Testis (tissue), 3 donors: ENCODE data around the gene BOD1L1. TPM values are rescaled to one million over a fixed set of nuclear protein-coding genes. Genes with fewer than 3 reads are reported as not detected.

ENCODE experiments used
- DNase-seq: peaks from one replicate; pipeline ENCODE4 v3.0.0-alpha.2; 2019
- H3K27ac ChIP-seq, 2 donors: fragments of 200-600 bp; sonication (generic); one replicate each; pipeline ENCODE4 v1.5.1; 2019
- H3K27me3 ChIP-seq: fragments of 200-600 bp; sonication (generic); one replicate; pipeline ENCODE4 v1.5.1; 2019
- H3K36me3 ChIP-seq: fragments of 200-600 bp; sonication (generic); one replicate; pipeline ENCODE4 v1.5.1; 2017; ENCODE audit warnings: low read depth; ENCODE audit errors: missing control alignments
- H3K4me1 ChIP-seq: fragments of 200-600 bp; sonication (generic); one replicate; pipeline ENCODE4 v1.5.1; 2019
- H3K4me3 ChIP-seq, 2 donors: fragments of 200-600 bp; sonication (generic); one replicate each; pipeline ENCODE4 v1.5.1; 2017 to 2019
- H3K9me3 ChIP-seq: fragments of 200-600 bp; sonication (generic); one replicate; pipeline ENCODE4 v1.5.1; 2017
- CTCF ChIP-seq, 3 experiments: fragments of 450-650 bp in 2 of 3; fragments of 200-600 bp in 1 of 3; sonication (generic) in 1 of 3; IDR thresholded peaks; one replicate each; pipeline ENCODE4 v1.5.1; 2016 to 2019; ENCODE audit warnings: antibody characterized with exemption in 3 of 3, mild to moderate bottlenecking in 2 of 3, moderate library complexity in 1 of 3
- POLR2A ChIP-seq: fragments of 450-650 bp; IDR thresholded peaks from one replicate; pipeline ENCODE4 v1.6.1; 2017; ENCODE audit warnings: antibody characterized with exemption, mild to moderate bottlenecking, moderate library complexity
- WGBS, 2 donors: methylation state at CpG; one replicate each; pipeline ENCODE4 v1.1.5; 2018; 5-methylcytosine and 5-hydroxymethylcytosine counted together
- intact Hi-C: fragments of 100-400 bp; cut with DNase I; formaldehyde crosslinking; loops from one replicate; pipeline ENCODE4 v1.15.1; 2023; ENCODE audit warnings: low total_unique reads
- polyA plus RNA-seq: library from polyadenylated mRNA; stranded (reverse); fragments of 350-450 nt; fragmentation: Illumina TruSeq; extraction: RNeasy Lipid Tissue Mini Kit (QIAGEN cat#74804); gene quantifications from one replicate; pipeline ENCODE4 v1.2.3, GENCODE V29; 2014; ENCODE audit warnings: low read depth, low replicate concordance; ENCODE audit not compliant: insufficient read depth
- total RNA-seq, 2 donors: library from RNA; depleted of rRNA; stranded (reverse); fragments of >200 nt; gene quantifications; one replicate each; pipeline ENCODE4 v1.2.3, GENCODE V29; 2016

The BOD1L1 gene
- total and polyA plus RNA-seq, 3 donors from 2014 or later: 14.7 to 108 (median 98.1) TPM

- H3K4me3 ChIP-seq: no peak overlapping the region
- H3K9me3 ChIP-seq: no peaks in the 10 kb centered on the region
- no peaks in the 10 kb centered on the region for H3K36me3 ChIP-seq
Measured at GRCh38 chr4:13588954-13589353, 38.6 kb downstream of the BOD1L1 start.

GRCh38 chr4:13584481-13584880 lies 43.0 kb downstream of the BOD1L1 start:
- intact Hi-C loops: no loop called here
- no peaks in the 10 kb centered on the region for H3K36me3 ChIP-seq
- TF ChIP-seq POLR2A (no peak), CTCF (IDR thresholded peaks at IDR 0.05) (no peak)
- no peak overlapping the region for H3K27ac ChIP-seq
- no peaks in the 10 kb centered on the region for H3K4me1 ChIP-seq
- no peaks in the 10 kb centered on the region for H3K27me3 ChIP-seq
- no peak for DNase-seq
- no peaks in the 10 kb centered on the region for H3K9me3 ChIP-seq
- WGBS, 2 donors: 93% methylated on average over 5 of the region's 5 CpGs
- no peak overlapping the region for H3K4me3 ChIP-seq

More at GRCh38 chr4:13588954-13589353, 38.6 kb downstream of the BOD1L1 start:
- no peak for TF ChIP-seq CTCF (IDR thresholded peaks at IDR 0.05)
- no peak for TF ChIP-seq POLR2A
- intact Hi-C loops: no loop called here
- DNase-seq: no peak
- Histone ChIP-seq H3K27ac (no peak overlapping the region), H3K4me1 (no peaks in the 10 kb centered on the region), H3K27me3 (no peaks in the 10 kb centered on the region)

GRCh38 chr4:13580036-13580435 lies 47.5 kb downstream of the BOD1L1 start:
- Histone ChIP-seq H3K36me3 (no peaks in the 10 kb centered on the region), H3K4me3 (no peak overlapping the region), H3K27me3 (no peaks in the 10 kb centered on the region), H3K27ac (no peak overlapping the region), H3K9me3 (no peaks in the 10 kb centered on the region), H3K4me1 (no peaks in the 10 kb centered on the region)
- no peak for TF ChIP-seq POLR2A
- TF ChIP-seq CTCF (IDR thresholded peaks at IDR 0.05): no peak
- DNase-seq: no peak
- intact Hi-C loops: no loop called here
- 94 to 95% methylated on average over 2 of the region's 2 CpGs for WGBS, 2 donors

GRCh38 chr4:13577660-13578059 lies 49.9 kb downstream of the BOD1L1 start:
- Histone ChIP-seq H3K36me3 (no peaks in the 10 kb centered on the region), H3K4me3 (no peak overlapping the region), H3K27ac (no peak overlapping the region), H3K27me3 (no peaks in the 10 kb centered on the region), H3K9me3 (no peaks in the 10 kb centered on the region), H3K4me1 (no peaks in the 10 kb centered on the region)
- TF ChIP-seq CTCF (IDR thresholded peaks at IDR 0.05) (no peak), POLR2A (no peak)
- WGBS, 2 donors: 89 to 92% methylated on average over 3 of the region's 3 CpGs
- intact Hi-C loops: no loop called here
- DNase-seq: no peak

- WGBS, 2 donors: 90 to 95% methylated on average over 2 of the region's 2 CpGs
- no peak for DNase-seq
- TF ChIP-seq CTCF (IDR thresholded peaks at IDR 0.05) (no peak), POLR2A (no peak)
Measured at GRCh38 chr4:13570916-13571315, 56.6 kb downstream of the BOD1L1 start.

More at GRCh38 chr4:13570916-13571315, 56.6 kb downstream of the BOD1L1 start:
- Histone ChIP-seq H3K27me3 (no peaks in the 10 kb centered on the region), H3K9me3 (no peaks in the 10 kb centered on the region), H3K27ac (no peak overlapping the region), H3K36me3 (no peaks in the 10 kb centered on the region), H3K4me3 (no peak overlapping the region), H3K4me1 (no peaks in the 10 kb centered on the region)
- intact Hi-C loops: no loop called here
